HEK293 (cell line): ENCODE data around the gene CFAP221.

Experiments
- EGR2 ChIP-seq: fragments of 450-650 bp; formaldehyde crosslinking; IDR thresholded peaks from 2 replicates; pipeline ENCODE4 v1.5.1; 2016; ENCODE audit warnings: low read depth, missing biosample characterization, missing genetic modification characterization
- KLF7 ChIP-seq: fragments of 450-650 bp; formaldehyde crosslinking; IDR thresholded peaks from 2 replicates; pipeline ENCODE4 v1.5.1; 2016; ENCODE audit warnings: missing biosample characterization, missing genetic modification characterization, borderline replicate concordance
- KLF8 ChIP-seq: fragments of 450-650 bp; formaldehyde crosslinking; IDR thresholded peaks from 2 replicates; pipeline ENCODE4 v1.5.1; 2016; ENCODE audit warnings: missing biosample characterization, missing genetic modification characterization
- KLF9 ChIP-seq: fragments of 450-650 bp; formaldehyde crosslinking; IDR thresholded peaks from 2 replicates; pipeline ENCODE4 v1.5.1; 2016; ENCODE audit warnings: missing biosample characterization, missing genetic modification characterization, low read depth
- OSR2 ChIP-seq: fragments of 450-650 bp; formaldehyde crosslinking; IDR thresholded peaks from 2 replicates; pipeline ENCODE4 v1.5.1; 2016; ENCODE audit warnings: missing biosample characterization, missing genetic modification characterization
- SP2 ChIP-seq: fragments of 450-650 bp; formaldehyde crosslinking; IDR thresholded peaks from 2 replicates; pipeline ENCODE4 v1.5.1; 2016; ENCODE audit warnings: missing biosample characterization, missing genetic modification characterization
- SP3 ChIP-seq: fragments of 450-650 bp; formaldehyde crosslinking; IDR thresholded peaks from 2 replicates; pipeline ENCODE4 v1.5.1; 2016; ENCODE audit warnings: missing biosample characterization, missing genetic modification characterization
- SP7 ChIP-seq: fragments of 450-650 bp; formaldehyde crosslinking; IDR thresholded peaks from 2 replicates; pipeline ENCODE4 v1.5.1; 2016; ENCODE audit warnings: missing biosample characterization, missing genetic modification characterization
- ZBTB20 ChIP-seq: fragments of 450-650 bp; formaldehyde crosslinking; IDR thresholded peaks from 2 replicates; pipeline ENCODE4 v1.5.1; 2016; ENCODE audit warnings: missing biosample characterization, missing genetic modification characterization
- ZFP3 ChIP-seq: fragments of 450-650 bp; formaldehyde crosslinking; IDR thresholded peaks from 2 replicates; pipeline ENCODE4 v1.5.1; 2016; ENCODE audit warnings: low read depth, missing biosample characterization, missing genetic modification characterization
- ZNF324 ChIP-seq: fragments of 450-650 bp; formaldehyde crosslinking; IDR thresholded peaks from 2 replicates; pipeline ENCODE4 v1.5.1; 2016; ENCODE audit warnings: missing biosample characterization, missing genetic modification characterization
- ZNF426 ChIP-seq: fragments of 450-650 bp; formaldehyde crosslinking; IDR thresholded peaks from 2 replicates; pipeline ENCODE4 v1.5.1; 2017; ENCODE audit warnings: missing biosample characterization, missing genetic modification characterization, mild to moderate bottlenecking, inconsistent platforms, moderate library complexity
- ZNF521 ChIP-seq: fragments of 450-650 bp; formaldehyde crosslinking; IDR thresholded peaks from 2 replicates; pipeline ENCODE4 v1.5.1; 2017; ENCODE audit warnings: missing biosample characterization, mild to moderate bottlenecking, missing genetic modification characterization
- ZNF529 ChIP-seq: fragments of 450-650 bp; formaldehyde crosslinking; IDR thresholded peaks from 2 replicates; pipeline ENCODE4 v1.5.1; 2017; ENCODE audit warnings: missing genetic modification characterization, missing biosample characterization; ENCODE audit not compliant: insufficient replicate concordance
- ZNF571 ChIP-seq: fragments of 450-650 bp; formaldehyde crosslinking; IDR thresholded peaks from 2 replicates; pipeline ENCODE4 v1.5.0; 2017; ENCODE audit warnings: missing biosample characterization, missing genetic modification characterization
- ZNF660 ChIP-seq: fragments of 450-650 bp; IDR thresholded peaks from 2 replicates; pipeline ENCODE4 v1.5.1; 2018; ENCODE audit warnings: missing biosample characterization, mild to moderate bottlenecking, missing genetic modification characterization
- ZNF677 ChIP-seq: fragments of 450-650 bp; IDR thresholded peaks from 2 replicates; pipeline ENCODE4 v1.5.0; 2018; ENCODE audit warnings: missing biosample characterization, mild to moderate bottlenecking, missing genetic modification characterization, moderate library complexity
- ZNF704 ChIP-seq: fragments of 450-650 bp; formaldehyde crosslinking; IDR thresholded peaks from 2 replicates; pipeline ENCODE4 v1.5.1; 2016; ENCODE audit warnings: missing biosample characterization, missing genetic modification characterization
- ZNF747 ChIP-seq: fragments of 450-650 bp; formaldehyde crosslinking; IDR thresholded peaks from 2 replicates; pipeline ENCODE4 v1.5.1; 2016; ENCODE audit warnings: missing biosample characterization, missing genetic modification characterization
- ZSCAN30 ChIP-seq: fragments of 450-650 bp; IDR thresholded peaks from 2 replicates; pipeline ENCODE4 v1.5.1; 2018; ENCODE audit warnings: missing biosample characterization, mild to moderate bottlenecking, missing genetic modification characterization, moderate library complexity
- TF ChIP-seq, protein P1 (sequence below): fragments of 450-650 bp; formaldehyde crosslinking; IDR thresholded peaks from 2 replicates; pipeline ENCODE4 v1.5.1; 2016; ENCODE audit warnings: missing biosample characterization, missing genetic modification characterization, borderline replicate concordance
- TF ChIP-seq, protein P2 (sequence below): fragments of 450-650 bp; formaldehyde crosslinking; optimal IDR thresholded peaks from 2 replicates; pipeline ENCODE3; 2016; ENCODE audit warnings: missing biosample characterization, mild to moderate bottlenecking, missing genetic modification characterization
- TF ChIP-seq, protein P3 (sequence below): fragments of 450-650 bp; formaldehyde crosslinking; IDR thresholded peaks from 2 replicates; pipeline ENCODE4 v1.5.1; 2017; ENCODE audit warnings: missing biosample characterization, missing genetic modification characterization
- TF ChIP-seq, protein P4 (sequence below): fragments of 450-650 bp; formaldehyde crosslinking; IDR thresholded peaks from 2 replicates; pipeline ENCODE4 v1.5.1; 2016; ENCODE audit warnings: missing biosample characterization, missing genetic modification characterization
- TF ChIP-seq, protein P5 (sequence below): fragments of 450-650 bp; formaldehyde crosslinking; IDR thresholded peaks from 2 replicates; pipeline ENCODE4 v1.5.1; 2016; ENCODE audit warnings: missing biosample characterization, missing genetic modification characterization

Gene CFAP221

DNA sequence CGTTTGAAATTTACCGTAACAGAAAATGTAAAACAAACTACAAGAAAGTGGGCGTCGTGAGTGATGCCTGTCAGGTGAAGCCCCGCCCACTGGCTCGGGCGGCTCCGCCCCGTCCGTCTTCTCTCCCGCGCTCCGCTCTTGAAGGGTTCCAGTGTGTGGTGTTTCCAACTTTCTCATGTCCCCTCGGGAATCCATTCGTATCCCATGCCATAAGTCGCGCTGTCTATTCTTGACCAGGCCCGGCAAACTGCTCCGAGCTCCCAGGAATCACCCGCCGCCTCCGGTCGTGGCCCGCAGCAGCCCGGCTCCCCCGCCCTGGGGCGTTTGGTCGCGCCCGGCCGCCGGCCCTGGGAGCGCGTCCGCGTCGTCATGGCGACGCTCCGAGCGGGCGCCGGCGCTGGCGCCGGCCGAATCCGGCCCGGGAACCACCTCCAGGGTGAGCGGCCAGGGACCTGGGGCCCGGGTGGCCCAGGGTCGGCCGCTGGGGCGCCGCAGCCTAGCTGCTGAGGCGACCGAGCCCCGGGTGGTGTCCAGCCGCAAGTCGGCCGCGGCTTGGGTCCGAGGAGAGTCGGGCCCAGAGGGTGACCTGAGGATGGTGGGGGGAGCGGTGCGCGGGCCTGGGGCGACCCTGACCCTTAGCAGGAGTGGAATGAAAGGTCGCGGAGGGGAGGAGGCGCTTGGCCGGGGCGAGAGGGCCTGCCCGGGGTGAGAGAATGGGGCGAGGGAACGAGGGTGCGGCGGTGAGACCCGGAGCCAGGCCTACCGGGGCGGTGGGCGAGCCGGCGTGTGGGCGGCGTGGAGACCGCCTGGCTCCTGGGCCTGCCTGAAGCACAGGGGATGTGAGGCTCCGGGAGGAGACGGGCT lies at the start of gene CFAP221 (continued):
- TF ChIP-seq, protein P1, sequence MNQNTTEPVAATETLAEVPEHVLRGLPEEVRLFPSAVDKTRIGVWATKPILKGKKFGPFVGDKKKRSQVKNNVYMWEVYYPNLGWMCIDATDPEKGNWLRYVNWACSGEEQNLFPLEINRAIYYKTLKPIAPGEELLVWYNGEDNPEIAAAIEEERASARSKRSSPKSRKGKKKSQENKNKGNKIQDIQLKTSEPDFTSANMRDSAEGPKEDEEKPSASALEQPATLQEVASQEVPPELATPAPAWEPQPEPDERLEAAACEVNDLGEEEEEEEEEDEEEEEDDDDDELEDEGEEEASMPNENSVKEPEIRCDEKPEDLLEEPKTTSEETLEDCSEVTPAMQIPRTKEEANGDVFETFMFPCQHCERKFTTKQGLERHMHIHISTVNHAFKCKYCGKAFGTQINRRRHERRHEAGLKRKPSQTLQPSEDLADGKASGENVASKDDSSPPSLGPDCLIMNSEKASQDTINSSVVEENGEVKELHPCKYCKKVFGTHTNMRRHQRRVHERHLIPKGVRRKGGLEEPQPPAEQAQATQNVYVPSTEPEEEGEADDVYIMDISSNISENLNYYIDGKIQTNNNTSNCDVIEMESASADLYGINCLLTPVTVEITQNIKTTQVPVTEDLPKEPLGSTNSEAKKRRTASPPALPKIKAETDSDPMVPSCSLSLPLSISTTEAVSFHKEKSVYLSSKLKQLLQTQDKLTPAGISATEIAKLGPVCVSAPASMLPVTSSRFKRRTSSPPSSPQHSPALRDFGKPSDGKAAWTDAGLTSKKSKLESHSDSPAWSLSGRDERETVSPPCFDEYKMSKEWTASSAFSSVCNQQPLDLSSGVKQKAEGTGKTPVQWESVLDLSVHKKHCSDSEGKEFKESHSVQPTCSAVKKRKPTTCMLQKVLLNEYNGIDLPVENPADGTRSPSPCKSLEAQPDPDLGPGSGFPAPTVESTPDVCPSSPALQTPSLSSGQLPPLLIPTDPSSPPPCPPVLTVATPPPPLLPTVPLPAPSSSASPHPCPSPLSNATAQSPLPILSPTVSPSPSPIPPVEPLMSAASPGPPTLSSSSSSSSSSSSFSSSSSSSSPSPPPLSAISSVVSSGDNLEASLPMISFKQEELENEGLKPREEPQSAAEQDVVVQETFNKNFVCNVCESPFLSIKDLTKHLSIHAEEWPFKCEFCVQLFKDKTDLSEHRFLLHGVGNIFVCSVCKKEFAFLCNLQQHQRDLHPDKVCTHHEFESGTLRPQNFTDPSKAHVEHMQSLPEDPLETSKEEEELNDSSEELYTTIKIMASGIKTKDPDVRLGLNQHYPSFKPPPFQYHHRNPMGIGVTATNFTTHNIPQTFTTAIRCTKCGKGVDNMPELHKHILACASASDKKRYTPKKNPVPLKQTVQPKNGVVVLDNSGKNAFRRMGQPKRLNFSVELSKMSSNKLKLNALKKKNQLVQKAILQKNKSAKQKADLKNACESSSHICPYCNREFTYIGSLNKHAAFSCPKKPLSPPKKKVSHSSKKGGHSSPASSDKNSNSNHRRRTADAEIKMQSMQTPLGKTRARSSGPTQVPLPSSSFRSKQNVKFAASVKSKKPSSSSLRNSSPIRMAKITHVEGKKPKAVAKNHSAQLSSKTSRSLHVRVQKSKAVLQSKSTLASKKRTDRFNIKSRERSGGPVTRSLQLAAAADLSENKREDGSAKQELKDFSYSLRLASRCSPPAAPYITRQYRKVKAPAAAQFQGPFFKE (tag by site-specific recombination), result no peak
- 0 out of 2 replicates have a peak, but pooled peaks have one; percentile 47 for TF ChIP-seq ZNF324 (tag by site-specific recombination)
- TF ChIP-seq ZNF660, result 0 out of 2 replicates have a peak, but pooled peaks have one; percentile 38
- TF ChIP-seq KLF9 (tag by site-specific recombination), result peak; percentile 34; the same call in 1 of the 2 replicates
- peak; percentile 75 for TF ChIP-seq EGR2 (tag by site-specific recombination)
- TF ChIP-seq, protein P2, sequence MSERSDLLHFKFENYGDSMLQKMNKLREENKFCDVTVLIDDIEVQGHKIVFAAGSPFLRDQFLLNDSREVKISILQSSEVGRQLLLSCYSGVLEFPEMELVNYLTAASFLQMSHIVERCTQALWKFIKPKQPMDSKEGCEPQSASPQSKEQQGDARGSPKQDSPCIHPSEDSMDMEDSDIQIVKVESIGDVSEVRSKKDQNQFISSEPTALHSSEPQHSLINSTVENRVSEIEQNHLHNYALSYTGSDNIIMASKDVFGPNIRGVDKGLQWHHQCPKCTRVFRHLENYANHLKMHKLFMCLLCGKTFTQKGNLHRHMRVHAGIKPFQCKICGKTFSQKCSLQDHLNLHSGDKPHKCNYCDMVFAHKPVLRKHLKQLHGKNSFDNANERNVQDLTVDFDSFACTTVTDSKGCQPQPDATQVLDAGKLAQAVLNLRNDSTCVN, result peak; percentile 42
- no peak for TF ChIP-seq KLF7
- no peak for TF ChIP-seq ZNF677
- TF ChIP-seq KLF8, result peak; percentile 57; the same call in 1 of the 2 replicates
- TF ChIP-seq ZFP3 (tag by site-specific recombination), result no peak
- TF ChIP-seq, protein P3, sequence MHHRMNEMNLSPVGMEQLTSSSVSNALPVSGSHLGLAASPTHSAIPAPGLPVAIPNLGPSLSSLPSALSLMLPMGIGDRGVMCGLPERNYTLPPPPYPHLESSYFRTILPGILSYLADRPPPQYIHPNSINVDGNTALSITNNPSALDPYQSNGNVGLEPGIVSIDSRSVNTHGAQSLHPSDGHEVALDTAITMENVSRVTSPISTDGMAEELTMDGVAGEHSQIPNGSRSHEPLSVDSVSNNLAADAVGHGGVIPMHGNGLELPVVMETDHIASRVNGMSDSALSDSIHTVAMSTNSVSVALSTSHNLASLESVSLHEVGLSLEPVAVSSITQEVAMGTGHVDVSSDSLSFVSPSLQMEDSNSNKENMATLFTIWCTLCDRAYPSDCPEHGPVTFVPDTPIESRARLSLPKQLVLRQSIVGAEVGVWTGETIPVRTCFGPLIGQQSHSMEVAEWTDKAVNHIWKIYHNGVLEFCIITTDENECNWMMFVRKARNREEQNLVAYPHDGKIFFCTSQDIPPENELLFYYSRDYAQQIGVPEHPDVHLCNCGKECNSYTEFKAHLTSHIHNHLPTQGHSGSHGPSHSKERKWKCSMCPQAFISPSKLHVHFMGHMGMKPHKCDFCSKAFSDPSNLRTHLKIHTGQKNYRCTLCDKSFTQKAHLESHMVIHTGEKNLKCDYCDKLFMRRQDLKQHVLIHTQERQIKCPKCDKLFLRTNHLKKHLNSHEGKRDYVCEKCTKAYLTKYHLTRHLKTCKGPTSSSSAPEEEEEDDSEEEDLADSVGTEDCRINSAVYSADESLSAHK (tag by site-specific recombination), result no peak
- TF ChIP-seq ZBTB20 (tag by site-specific recombination), result peak; percentile 92
- TF ChIP-seq ZNF747, result no peak
- TF ChIP-seq ZNF426 (tag by site-specific recombination), result no peak
- TF ChIP-seq ZNF529 (tag by site-specific recombination), result no peak
- TF ChIP-seq ZNF571 (tag by site-specific recombination), result no peak
- no peak for TF ChIP-seq ZNF704 (tag by site-specific recombination)
- TF ChIP-seq OSR2, result no peak
- peak; percentile 75 for TF ChIP-seq SP3
- 0 out of 2 replicates have a peak, but pooled peaks have one; percentile 24 for TF ChIP-seq SP7 (tag by site-specific recombination)
- no peak for TF ChIP-seq ZNF521
- TF ChIP-seq, protein P4, sequence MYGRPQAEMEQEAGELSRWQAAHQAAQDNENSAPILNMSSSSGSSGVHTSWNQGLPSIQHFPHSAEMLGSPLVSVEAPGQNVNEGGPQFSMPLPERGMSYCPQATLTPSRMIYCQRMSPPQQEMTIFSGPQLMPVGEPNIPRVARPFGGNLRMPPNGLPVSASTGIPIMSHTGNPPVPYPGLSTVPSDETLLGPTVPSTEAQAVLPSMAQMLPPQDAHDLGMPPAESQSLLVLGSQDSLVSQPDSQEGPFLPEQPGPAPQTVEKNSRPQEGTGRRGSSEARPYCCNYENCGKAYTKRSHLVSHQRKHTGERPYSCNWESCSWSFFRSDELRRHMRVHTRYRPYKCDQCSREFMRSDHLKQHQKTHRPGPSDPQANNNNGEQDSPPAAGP, result 0 out of 2 replicates have a peak, but pooled peaks have one; percentile 31
- peak; percentile 47 for TF ChIP-seq SP2 (tag by site-specific recombination)
- TF ChIP-seq ZSCAN30, result 0 out of 2 replicates have a peak, but pooled peaks have one; percentile 30
- TF ChIP-seq, protein P5, sequence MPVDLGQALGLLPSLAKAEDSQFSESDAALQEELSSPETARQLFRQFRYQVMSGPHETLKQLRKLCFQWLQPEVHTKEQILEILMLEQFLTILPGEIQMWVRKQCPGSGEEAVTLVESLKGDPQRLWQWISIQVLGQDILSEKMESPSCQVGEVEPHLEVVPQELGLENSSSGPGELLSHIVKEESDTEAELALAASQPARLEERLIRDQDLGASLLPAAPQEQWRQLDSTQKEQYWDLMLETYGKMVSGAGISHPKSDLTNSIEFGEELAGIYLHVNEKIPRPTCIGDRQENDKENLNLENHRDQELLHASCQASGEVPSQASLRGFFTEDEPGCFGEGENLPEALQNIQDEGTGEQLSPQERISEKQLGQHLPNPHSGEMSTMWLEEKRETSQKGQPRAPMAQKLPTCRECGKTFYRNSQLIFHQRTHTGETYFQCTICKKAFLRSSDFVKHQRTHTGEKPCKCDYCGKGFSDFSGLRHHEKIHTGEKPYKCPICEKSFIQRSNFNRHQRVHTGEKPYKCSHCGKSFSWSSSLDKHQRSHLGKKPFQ (tag by site-specific recombination), result no peak
